Stimulated activated CD8-positive, alpha-beta memory T cell treated with anti-CD3 and anti-CD28 coated beads, Interleukin-7, amount 100 ng/mL, for 1 hour (primary cell): ENCODE measurements around the gene HDDC3.
A peak's percentile ranks its signal among the peaks of the same experiment; 100 is the strongest.

Source experiments
- DNase-seq, 2 donors: peaks; one replicate each; pipeline ENCODE4 v3.0.0-alpha.2; 2020; ENCODE audit warnings: low read depth in 2 of 2

Gene HDDC3

DNA sequence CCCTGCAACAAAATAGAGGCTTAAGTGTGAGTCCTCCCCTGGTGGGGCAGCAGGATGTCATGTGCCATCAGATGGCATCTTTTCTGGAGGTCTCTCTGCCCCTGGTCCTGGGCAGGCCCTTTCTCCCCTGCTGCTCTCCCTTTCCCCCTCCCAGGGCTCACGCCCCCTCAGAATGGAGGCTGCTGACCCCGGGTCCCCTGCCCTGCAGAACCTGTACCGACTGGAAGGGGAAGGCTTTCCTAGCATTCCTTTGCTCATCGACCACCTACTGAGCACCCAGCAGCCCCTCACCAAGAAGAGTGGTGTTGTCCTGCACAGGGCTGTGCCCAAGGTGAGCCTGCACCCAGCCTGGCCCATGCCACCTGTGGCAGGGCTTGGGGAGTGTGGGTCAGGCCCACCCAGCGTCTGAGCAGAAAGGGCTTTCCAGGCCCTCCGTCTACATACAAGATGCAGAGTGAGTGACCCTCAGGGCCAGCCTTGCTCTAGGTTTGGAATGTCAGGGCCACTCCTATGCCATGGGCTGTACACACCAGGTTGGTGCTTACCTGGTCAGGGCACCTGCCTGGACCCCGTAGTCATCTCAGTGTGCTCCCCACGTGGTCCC is 40.9 kb downstream of the HDDC3 start:
- no peak for DNase-seq

DNA sequence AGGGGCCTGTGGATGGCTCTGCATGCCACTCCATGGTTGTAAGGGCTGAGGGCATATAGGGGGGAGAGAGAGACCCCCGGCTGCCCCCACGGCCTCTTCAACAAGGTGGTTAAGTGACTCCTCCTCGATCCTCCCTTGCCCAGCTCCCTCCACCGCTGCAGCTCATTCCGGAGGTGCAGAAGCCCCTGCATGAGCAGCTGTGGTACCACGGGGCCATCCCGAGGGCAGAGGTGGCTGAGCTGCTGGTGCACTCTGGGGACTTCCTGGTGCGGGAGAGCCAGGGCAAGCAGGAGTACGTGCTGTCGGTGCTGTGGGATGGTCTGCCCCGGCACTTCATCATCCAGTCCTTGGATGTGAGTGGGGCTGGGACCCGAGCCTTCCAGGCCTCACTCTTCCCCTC is 41.5 kb downstream of the HDDC3 start:
- DNase-seq, result no peak

DNA sequence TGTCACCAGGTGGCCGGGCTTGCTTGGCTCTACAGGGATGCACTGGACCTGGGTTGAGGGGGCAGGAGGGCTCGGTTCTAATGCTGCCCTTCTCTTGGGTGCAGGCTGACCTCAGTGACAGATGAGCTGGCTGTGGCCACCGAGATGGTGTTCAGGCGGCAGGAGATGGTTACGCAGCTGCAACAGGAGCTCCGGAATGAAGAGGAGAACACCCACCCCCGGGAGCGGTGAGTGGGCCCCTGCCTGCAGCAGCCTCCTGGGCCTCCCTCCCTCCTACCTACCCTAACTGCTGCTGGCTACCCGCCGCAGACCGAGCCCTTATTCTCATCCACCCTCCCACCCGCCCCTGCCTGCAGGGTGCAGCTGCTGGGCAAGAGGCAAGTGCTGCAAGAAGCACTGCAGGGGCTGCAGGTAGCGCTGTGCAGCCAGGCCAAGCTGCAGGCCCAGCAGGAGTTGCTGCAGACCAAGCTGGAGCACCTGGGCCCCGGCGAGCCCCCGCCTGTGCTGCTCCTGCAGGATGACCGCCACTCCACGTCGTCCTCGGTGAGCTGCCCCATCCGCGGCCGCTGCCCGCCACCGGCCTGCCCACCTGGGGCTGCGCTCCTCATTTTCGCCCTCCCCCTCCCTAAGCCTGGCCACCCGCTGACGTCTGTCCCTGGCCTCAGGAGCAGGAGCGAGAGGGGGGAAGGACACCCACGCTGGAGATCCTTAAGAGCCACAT is 42.5 kb downstream of the HDDC3 start:
- no peak for DNase-seq

DNA sequence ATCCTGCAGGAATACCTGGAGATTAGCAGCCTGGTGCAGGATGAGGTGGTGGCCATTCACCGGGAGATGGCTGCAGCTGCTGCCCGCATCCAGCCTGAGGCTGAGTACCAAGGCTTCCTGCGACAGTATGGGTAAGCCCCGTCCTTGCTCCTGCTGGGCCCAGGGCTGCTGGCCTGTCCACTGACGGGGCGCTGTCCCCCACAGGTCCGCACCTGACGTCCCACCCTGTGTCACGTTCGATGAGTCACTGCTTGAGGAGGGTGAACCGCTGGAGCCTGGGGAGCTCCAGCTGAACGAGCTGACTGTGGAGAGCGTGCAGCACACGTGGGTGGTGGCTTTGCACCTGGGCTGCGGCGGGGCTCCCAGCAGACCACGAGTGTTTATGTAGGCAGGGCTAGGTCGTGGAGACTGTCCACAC is 43.0 kb downstream of the HDDC3 start:
- no peak for DNase-seq

DNA sequence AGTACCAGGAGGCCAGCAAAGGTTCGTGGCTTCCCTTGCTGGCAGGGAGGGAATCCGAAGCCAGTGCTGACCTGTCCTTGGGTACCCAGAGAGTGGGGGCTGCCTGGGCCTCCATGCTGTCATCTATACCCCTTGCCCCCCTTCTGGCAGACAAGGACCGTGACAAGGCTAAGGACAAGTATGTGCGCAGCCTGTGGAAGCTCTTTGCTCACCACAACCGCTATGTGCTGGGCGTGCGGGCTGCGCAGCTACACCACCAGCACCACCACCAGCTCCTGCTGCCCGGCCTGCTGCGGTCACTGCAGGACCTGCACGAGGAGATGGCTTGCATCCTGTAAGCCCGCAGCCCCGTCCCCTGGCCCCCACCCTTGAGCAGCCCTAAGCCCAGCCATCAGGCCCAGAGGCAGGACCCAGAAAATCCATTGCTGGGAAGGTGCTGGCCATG is 45.3 kb downstream of the HDDC3 start:
- no peak for DNase-seq

GRCh38 chr15:90886291-90886614 is 46.1 kb downstream of the HDDC3 start:
- DNase-seq, result no peak

- peak; percentile 67 to 69 for DNase-seq
Measured at GRCh38 chr15:90885432-90886290, 46.7 kb downstream of the HDDC3 start.

DNA sequence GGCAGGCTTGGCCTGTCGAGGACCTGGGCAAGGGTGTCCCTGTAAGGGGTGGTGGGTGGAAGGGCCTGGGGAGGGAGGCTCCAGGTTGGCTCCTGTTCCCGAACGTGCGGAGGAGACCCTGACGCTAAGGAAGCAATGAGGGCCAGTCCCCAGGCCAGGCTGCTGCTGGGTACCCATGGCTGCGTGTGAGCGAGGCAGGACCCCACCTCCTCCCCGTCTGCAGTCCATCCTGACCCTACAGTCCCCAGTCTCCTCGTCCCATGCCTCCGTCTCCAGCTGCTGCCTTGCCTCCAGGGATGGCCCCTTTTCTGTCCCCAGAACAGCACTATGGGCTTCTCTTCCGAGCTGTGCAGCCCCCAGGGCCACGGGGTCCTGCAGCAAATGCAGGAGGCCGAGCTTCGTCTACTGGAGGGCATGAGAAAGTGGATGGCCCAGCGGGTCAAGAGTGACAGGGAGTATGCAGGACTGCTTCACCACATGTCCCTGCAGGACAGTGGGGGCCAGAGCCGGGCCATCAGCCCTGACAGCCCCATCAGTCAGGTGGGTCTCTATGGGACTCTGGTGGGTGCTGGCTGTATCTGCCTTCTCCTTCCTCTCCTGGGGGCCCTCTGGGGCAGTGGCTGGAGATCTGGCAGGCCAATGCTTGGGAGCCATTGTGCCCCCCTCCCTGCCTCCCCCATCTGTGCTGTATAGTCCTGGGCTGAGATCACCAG is 47.5 kb downstream of the HDDC3 start:
- no peak for DNase-seq

- DNase-seq, result no peak
Measured at GRCh38 chr15:90883976-90884718, 48.2 kb downstream of the HDDC3 start, which contains the start of gene FES. FES (plus strand) TSS chr15:90884504; CDS start chr15:90885046, 542 bp downstream.

- no peak for DNase-seq
Measured at GRCh38 chr15:90883526-90883975, 48.8 kb downstream of the HDDC3 start.

- no peak for DNase-seq
Measured at GRCh38 chr15:90882781-90883525, 49.4 kb downstream of the HDDC3 start.

DNA sequence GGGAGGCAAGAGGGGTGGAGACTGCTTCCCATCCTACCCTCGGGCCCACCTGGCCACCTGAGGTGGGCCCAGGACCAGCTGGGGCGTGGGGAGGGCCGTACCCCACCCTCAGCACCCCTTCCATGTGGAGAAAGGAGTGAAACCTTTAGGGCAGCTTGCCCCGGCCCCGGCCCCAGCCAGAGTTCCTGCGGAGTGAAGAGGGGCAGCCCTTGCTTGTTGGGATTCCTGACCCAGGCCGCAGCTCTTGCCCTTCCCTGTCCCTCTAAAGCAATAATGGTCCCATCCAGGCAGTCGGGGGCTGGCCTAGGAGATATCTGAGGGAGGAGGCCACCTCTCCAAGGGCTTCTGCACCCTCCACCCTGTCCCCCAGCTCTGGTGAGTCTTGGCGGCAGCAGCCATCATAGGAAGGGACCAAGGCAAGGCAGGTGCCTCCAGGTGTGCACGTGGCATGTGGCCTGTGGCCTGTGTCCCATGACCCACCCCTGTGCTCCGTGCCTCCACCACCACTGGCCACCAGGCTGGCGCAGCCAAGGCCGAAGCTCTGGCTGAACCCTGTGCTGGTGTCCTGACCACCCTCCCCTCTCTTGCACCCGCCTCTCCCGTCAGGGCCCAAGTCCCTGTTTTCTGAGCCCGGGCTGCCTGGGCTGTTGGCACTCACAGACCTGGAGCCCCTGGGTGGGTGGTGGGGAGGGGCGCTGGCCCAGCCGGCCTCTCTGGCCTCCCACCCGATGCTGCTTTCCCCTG is 50.2 kb downstream of the HDDC3 start:
- no peak for DNase-seq

- no peak for DNase-seq
Measured at GRCh38 chr15:90881181-90881977, 51.0 kb downstream of the HDDC3 start.

- DNase-seq, result no peak
Measured at GRCh38 chr15:90880381-90881145, 51.8 kb downstream of the HDDC3 start.
